Cerebellar cortex (tissue), 1 donor: ENCODE measurements around the gene DSCAML1.

Experiments used
- DNase-seq: peaks from one replicate; pipeline ENCODE4 v3.0.0-alpha.2; 2015; ENCODE audit warnings: low spot score

Gene DSCAML1

GRCh38 chr11:117761993-117762392 lies 35.0 kb downstream of the DSCAML1 start:
- DNase-seq: no peak

GRCh38 chr11:117759305-117759704 lies 37.7 kb downstream of the DSCAML1 start:
- no peak for DNase-seq

- no peak for DNase-seq
These were observed 43.0 kb downstream of the DSCAML1 start for GRCh38 chr11:117754030-117754429.

- DNase-seq: no peak
These were observed 44.2 kb downstream of the DSCAML1 start for GRCh38 chr11:117752721-117753237.

- no peak for DNase-seq
These were observed 44.9 kb downstream of the DSCAML1 start for GRCh38 chr11:117752071-117752470.

- peak; percentile 22 for DNase-seq
These were observed 45.9 kb downstream of the DSCAML1 start for GRCh38 chr11:117750916-117751662.

GRCh38 chr11:117750357-117750756 lies 46.7 kb downstream of the DSCAML1 start:
- no peak for DNase-seq

- DNase-seq: peak; percentile 76
These were observed 47.5 kb downstream of the DSCAML1 start for GRCh38 chr11:117749541-117749910.

- no peak for DNase-seq
These were observed 48.1 kb downstream of the DSCAML1 start for GRCh38 chr11:117748771-117749540.

GRCh38 chr11:117747892-117748291 lies 49.1 kb downstream of the DSCAML1 start:
- DNase-seq: no peak

GRCh38 chr11:117745346-117745745 lies 51.7 kb downstream of the DSCAML1 start:
- no peak for DNase-seq

- no peak for DNase-seq
These were observed 52.4 kb downstream of the DSCAML1 start for GRCh38 chr11:117744471-117745150.

- DNase-seq: no peak
These were observed 53.7 kb downstream of the DSCAML1 start for GRCh38 chr11:117743121-117743815.

GRCh38 chr11:117738246-117738957 lies 58.6 kb downstream of the DSCAML1 start:
- DNase-seq: no peak

- no peak for DNase-seq
These were observed 61.6 kb downstream of the DSCAML1 start for GRCh38 chr11:117735350-117735977.

GRCh38 chr11:117734601-117735024 lies 62.4 kb downstream of the DSCAML1 start:
- no peak for DNase-seq

GRCh38 chr11:117733316-117733715 lies 63.7 kb downstream of the DSCAML1 start:
- no peak for DNase-seq

GRCh38 chr11:117731722-117732290 lies 65.2 kb downstream of the DSCAML1 start:
- no peak for DNase-seq

GRCh38 chr11:117730208-117730800 lies 66.7 kb downstream of the DSCAML1 start:
- no peak for DNase-seq
